Fibroblast of peridontal ligament (primary cell): ENCODE results near the gene TECR.
"Not testable (repeated sequence)": the region's sequence is repeated elsewhere in the genome, so short reads cannot be mapped to it uniquely, and the experiment has no call there.

Experiments used
- DNase-seq: peaks from one replicate; pipeline ENCODE4 v3.0.0-alpha.2; 2010; ENCODE audit errors: extremely low read depth

The TECR gene

DNA sequence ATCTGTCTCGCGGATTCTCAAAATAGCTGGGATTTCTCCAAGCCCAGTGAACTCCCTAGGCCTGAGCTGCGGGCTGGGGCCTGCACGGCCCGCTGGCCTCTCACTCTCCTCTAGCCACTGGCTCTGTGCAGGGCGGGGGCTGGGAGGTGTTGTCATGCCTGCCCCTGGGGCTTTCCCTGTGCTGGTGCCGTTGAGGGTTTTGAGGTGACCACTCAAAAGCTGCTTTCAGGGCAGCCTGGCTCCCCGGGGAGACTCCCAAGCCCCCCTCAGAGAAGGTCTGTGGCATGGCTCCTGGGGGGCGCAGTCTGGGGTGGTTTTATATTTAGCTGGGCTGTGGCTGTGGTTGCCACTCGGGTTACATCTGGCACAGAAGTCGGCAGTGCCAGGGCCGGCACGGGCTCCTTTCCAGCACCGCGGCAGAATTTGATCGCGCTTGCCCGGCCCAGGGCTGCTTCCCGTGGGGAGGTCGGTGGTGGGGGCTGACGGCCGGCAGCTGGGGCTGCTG lies 32.5 kb downstream of the TECR start:
- DNase-seq, result peak; percentile 72

GRCh38 chr19:14562660-14563589 lies 33.5 kb downstream of the TECR start:
- DNase-seq, result no peak

DNA sequence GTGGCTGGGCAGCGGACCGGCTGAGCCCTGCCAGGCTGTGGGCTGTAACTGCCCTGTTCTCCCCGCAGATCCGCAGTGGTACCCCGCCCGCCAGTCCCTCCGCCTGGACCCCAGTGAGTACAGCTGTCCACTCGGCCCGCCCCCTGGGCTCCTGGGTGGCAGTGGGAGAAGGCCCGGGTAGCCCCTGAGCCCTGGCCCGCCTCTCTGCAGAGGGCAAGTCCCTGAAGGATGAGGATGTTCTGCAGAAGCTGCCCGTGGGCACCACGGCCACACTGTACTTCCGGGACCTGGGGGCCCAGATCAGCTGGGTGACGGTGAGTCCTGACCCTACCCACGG lies 34.2 kb downstream of the TECR start:
- no peak for DNase-seq

DNA sequence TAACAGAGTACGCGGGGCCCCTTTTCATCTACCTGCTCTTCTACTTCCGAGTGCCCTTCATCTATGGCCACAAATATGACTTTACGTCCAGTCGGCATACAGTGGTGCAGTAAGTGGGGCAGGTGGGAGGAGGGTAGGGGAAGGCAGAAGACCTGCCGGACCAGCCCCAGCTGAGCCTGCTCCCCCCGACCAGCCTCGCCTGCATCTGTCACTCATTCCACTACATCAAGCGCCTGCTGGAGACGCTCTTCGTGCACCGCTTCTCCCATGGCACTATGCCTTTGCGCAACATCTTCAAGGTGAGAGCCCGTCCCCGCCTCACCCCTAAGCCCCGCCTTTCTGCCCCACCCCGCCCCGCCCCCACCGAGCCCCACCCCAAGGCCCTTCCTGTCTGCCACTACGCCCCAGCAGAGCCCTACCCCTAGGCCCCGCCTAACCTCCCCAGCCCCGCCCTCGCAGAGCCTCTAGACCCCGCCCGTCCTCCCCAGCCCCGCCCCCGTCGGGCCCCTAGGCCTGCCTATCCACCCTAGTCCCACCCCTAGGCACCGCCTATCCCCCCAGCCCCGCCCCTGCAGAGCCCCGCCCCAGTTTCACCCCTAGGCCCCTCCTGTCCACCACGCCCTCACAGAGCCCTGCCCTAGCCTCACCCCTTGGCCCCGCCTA lies 34.7 kb downstream of the TECR start:
- DNase-seq, result no peak

GRCh38 chr19:14564652-14565297 lies 35.4 kb downstream of the TECR start:
- not testable (repeated sequence) for DNase-seq

DNA sequence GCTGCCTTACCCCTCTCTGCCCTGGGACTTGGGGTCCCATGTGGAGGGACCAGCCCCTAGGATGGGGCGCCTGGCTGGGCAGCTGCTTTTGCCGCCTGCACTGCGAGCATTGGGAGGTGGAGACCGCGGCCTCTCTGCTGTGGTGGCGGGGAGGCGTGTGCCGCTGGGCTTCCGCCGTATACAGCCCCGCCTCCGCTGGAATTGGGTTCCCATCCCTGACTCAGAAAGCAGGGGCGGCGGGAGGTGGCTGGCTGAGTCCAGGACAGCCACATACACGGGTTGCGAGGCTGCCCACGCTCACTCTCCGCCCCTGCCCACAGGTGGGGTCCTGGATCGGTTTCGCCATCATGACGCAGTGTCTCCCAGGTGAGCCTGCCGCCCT lies 35.9 kb downstream of the TECR start:
- no peak for DNase-seq

DNA sequence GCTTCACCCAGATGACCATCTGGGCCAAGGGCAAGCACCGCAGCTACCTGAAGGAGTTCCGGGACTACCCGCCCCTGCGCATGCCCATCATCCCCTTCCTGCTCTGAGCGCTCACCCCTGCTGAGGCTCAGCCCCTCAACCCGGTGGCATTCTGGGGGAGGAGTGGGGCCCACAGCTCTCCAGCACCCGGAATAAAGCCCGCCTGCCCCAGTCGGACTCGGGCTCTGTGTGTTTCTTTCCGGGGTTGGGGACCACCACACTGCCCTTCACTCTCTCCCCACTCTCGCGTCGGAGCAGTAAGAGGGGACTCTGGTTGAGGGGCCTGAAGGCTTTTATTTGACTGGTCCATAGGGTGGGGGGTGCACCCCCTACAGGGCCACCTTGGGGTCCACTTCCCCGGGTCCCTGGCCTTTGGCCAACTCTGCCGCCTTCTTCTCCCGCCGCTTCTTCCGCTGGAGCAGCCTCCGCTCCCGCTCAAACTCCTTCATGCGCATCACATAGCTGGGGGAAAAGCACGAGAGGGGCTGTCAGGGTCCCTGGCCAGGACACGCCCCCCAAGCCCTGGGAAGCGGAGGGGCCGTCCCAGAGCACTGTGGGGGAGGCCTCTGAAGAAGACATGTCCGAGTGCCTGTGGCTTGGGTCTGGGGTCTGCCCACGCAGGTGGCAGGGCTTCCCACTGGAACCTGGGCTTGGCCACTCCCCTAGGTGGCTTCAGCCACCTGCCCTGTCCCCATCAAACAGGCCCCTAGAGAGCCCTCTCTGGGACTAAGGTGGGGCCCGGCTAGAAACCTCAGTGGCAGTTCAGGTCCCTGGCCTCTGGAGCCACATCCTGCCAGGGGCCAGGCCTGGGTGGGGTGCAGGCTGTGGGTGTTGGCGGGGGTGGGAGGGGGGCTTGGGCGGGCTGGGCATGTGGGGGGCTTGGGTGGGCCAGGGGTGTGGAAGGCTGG lies 36.6 kb downstream of the TECR start:
- DNase-seq, result no peak

GRCh38 chr19:14566712-14567077 lies 37.3 kb downstream of the TECR start:
- no peak for DNase-seq

DNA sequence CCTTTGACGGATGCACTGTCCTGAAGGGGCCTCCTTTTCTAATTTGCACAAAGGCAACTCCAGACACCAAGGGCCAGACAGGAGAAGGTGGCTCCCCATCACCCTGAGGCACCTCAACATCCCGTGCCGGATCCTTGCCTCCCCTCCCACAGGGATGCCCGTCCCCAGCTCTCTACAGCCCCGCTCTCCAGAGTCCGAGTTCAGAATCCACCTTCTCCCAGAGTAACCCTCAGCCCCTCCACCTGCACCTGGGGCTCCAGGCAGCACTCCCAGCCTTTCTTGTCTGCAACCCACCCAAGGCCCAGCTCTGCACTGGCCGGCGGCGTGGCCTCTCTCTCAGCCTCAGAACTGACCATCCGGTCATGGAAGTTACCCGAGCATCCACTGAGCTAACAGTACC lies 37.7 kb downstream of the TECR start:
- no peak for DNase-seq

GRCh38 chr19:14570864-14571527 lies 41.6 kb downstream of the TECR start:
- no peak for DNase-seq

- peak; percentile 91 for DNase-seq
These were observed 42.5 kb downstream of the TECR start, which contains the start of gene NDUFB7 for GRCh38 chr19:14571695-14572490. Gene NDUFB7, minus strand, starts transcription at chr19:14572066. Its CDS starts 66 bp downstream, at chr19:14572000.

DNA sequence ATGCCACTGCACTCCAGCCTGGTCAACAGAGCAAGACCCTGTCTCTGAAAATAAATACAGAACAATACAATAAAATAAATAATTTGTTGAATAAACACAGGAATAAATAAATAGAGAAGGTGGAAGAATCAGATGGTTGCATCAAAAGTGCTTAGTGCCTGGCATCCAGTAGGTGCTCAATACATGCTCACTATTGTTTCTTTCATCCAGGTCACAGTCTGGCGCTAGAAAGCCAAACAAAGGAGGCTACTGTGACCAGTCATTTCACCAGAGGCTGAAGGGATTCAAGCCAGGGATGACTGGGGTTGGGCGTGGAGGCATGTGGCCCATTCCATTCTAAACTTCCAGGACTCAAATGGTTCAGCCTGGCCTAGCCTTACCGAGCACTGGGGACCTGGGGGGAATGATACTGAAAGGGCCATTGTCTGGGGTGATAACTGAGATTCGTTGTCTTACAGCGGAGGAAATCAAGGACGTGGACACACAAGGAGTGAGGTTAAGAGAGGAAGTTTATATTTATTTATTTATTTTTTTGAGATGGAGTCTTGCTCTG lies 46.1 kb downstream of the TECR start:
- DNase-seq, result no peak

- DNase-seq, result no peak
These were observed 47.0 kb downstream of the TECR start for GRCh38 chr19:14576363-14576762.

DNA sequence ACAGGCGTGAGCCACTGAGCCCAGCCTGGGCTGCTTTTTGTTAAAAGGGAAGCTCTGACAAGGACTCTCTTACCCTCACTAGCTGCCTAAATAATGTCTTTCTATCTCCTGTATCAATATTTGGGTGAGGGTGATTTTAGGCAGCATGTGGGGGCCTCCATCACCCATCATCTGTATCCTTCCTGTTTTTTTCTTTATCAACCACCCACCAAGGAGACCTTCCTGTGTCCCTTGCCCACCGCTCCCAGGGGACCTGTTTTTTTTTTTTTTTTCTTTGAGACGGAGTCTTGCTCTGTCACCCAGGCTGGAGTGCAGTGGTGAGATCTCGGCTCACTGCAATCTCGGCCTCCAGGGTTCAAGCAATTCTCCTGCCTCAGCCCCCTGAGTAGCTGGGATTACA lies 47.9 kb downstream of the TECR start:
- DNase-seq, result no peak

DNA sequence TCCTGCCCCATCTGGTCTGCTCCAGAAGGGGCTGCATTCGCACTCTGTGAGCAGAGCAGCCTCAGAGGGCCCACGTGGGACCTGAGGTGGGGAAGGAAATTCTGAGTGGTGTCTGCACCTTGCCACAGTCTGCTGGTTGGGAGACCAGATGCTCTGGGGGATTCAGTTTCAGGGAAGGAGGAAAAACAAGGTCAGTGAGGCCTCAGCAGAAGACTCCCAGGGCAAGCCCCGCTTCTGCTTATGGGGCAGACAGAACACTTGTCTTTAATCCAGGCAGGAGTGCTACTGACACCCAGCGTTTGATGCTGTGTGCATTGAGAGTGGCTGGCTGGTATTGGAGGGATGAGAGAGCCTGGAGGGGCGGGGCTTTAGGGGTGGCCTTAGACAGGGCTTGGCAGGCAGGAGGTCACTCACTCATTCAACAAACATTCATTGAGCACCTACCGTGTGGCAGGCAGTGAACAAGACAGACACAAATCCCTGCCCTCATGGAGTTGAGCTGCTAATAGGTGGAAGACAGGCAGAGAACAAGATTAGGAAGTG lies 48.6 kb downstream of the TECR start:
- no peak for DNase-seq

- DNase-seq, result no peak
These were observed 51.3 kb downstream of the TECR start for GRCh38 chr19:14580623-14581237.

DNA sequence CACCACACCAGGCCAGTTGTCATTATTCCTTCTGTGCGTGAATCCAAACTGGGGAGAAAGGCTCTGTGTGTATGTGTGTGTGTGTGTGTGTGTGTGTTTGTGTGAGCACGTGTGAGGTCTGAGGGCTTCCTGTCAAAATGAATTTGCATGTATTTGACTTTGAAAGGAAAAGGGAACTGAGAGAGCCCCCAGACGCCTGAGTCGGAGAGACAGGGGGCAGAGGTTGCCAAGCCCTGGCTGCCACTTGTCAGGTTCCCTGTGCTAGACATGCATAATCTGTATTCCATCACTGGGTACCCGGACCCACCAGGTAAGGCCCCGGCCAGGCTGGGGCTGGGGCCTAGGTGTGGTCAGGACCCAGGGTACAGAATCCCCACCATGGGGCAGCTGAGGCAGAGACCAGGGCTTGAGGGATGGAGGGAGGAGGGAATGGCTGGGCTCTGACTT lies 53.5 kb downstream of the TECR start, which contains the start of gene CLEC17A:
Gene CLEC17A, plus strand, starts transcription at position 191 of the 447 bp plus-strand sequence. Its CDS starts 77 bp downstream, at position 268.
- DNase-seq, result no peak

DNA sequence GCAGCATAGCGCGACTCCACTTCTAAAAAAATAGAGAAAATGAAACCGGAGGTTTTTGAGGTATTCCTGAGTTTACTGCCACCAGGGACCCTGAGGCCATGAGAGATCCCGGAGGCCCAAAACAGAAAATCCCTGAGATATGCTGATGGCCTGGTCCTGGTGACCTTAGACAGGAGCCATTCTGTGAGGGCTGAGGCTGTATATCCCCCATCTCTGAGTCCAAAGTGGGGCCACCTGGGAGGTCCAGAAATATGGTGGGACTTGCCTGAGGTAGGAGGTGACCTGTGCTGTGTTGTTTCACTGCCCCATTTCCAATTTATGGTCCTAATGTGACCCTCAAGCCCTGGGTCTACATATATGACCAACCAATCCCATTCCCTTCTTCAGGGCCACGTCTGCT lies 55.0 kb downstream of the TECR start:
- DNase-seq, result not testable (repeated sequence)

DNA sequence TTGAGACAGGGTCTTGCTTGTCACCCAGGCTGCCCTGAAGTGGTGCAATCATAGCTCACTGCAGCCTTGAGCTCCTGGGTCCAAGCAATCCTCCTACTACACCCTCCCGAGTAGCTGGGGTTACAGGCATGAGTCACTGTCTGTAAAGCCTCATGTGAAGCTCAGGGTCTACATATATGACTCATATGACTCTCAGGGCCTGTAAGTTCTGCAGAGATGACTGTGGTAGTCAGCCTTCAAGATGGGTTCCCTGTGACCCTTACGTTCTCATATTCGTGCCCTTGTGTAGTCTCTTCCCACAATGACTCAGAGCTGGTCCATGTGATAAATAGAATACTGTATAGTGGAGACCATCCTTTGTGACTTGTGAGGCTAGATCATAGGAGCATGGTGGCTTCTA lies 55.8 kb downstream of the TECR start:
- DNase-seq, result peak; percentile 28
